ENCODE measurements around the gene DYNLRB1. TPM values are rescaled to one million over a fixed set of nuclear protein-coding genes. Genes with fewer than 3 reads are reported as not detected.

The DYNLRB1 gene
- total and polyA plus RNA-seq, 2 donors (not counting 3 experiments of a cell fraction or from before 2014, with no cell fraction given) = 142 to 245 TPM

- intact Hi-C loops (cut with micrococcal nuclease) (no loop called here), dilution Hi-C loops (cut with MboI; ENCODE audit: extremely low pct_ligation_motif_present, low sequenced_read_pairs) (no loop called here)
- Histone ChIP-seq H3K9me1 (replicated peaks; ENCODE audit: control insufficient read depth, extremely low read depth, insufficient read depth, low read length) (no peaks in the 10 kb centered on the region), H2AFZ (ENCODE audit: low read depth, low read length) (no peak overlapping the region), H3K27ac (ENCODE audit: insufficient read depth, low read depth, low read length) (no peak overlapping the region), H3K79me2 (ENCODE audit: control insufficient read depth, insufficient read depth, low read length) (no peaks in the 10 kb centered on the region), H3K36me3 (ENCODE audit: control insufficient read depth in 2 of 2, extremely low read depth in 1 of 2, insufficient read depth in 2 of 2, low read length in 2 of 2) (no peaks in the 10 kb centered on the region), H3K9ac (replicated peaks; ENCODE audit: extremely low read depth, insufficient read depth, low read length) (no peak overlapping the region), H4K20me1 (replicated peaks; ENCODE audit: control insufficient read depth, extremely low read depth, insufficient read depth, low read length) (no peaks in the 10 kb centered on the region), H3K27me3 (ENCODE audit: control insufficient read depth in 2 of 2, insufficient read depth in 2 of 2, low read length in 2 of 2) (no peaks in the 10 kb centered on the region), H3K4me3 (replicated peaks in 1 of 3; ENCODE audit: insufficient read depth in 1 of 3, low read depth in 1 of 3, low read length in 3 of 3) (no peak overlapping the region), H3K9me3 (replicated peaks; ENCODE audit: control insufficient read depth, insufficient read depth, low read length) (no peaks in the 10 kb centered on the region), H3K4me1 (ENCODE audit: control insufficient read depth, extremely low read depth, insufficient read depth, low read length) (peaks cover 11% of the 10 kb centered on the region), H3K4me2 (ENCODE audit: insufficient read depth, low read length) (no peak overlapping the region)
- TF ChIP-seq POLR2A (IDR thresholded peaks at IDR 0.05; ENCODE audit: low read depth, low read length) = no peak
- TF ChIP-seq MAX (IDR thresholded peaks at IDR 0.05; ENCODE audit: insufficient read depth, insufficient read length) = no peak
- TF ChIP-seq JUN (IDR thresholded peaks at IDR 0.05; ENCODE audit: borderline replicate concordance, insufficient read depth, insufficient read length, low read depth) = no peak
- no peak for TF ChIP-seq POLR2AphosphoS5 (IDR thresholded peaks at IDR 0.05; ENCODE audit: insufficient read depth, low read depth, low read length)
- no peak for TF ChIP-seq EZH2 (IDR thresholded peaks at IDR 0.05; ENCODE audit: borderline replicate concordance, low read depth, low read length, severe bottlenecking)
- no peak for TF ChIP-seq GATA2 (IDR thresholded peaks at IDR 0.05; ENCODE audit: insufficient read depth, insufficient read length, low read depth, low read length)
- no peak for TF ChIP-seq MYC (IDR thresholded peaks at IDR 0.05; ENCODE audit: low read depth, low read length)
- TF ChIP-seq FOS (IDR thresholded peaks at IDR 0.05; ENCODE audit: borderline replicate concordance, insufficient read depth, low read length) = no peak
- TF ChIP-seq CTCF (IDR thresholded peaks at IDR 0.05; ENCODE audit: extremely low read depth in 1 of 2, insufficient read depth in 1 of 2, low read depth in 1 of 2, low read length in 2 of 2) = no peak
- no peak for DNase-seq (ENCODE audit: low read depth, low spot score)
- no TSS peak for BruUV-seq (replicated peaks)
- ChIA-PET POLR2A (no interaction called here), CTCF (interaction anchor here (0.8 kb wide), 1 partner anchor 29 kb away, joined by 3 read pairs; no protein-coding TSS in a partner anchor)
- no peak for FAIRE-seq
Measured at GRCh38 chr20:34566978-34567891, 51.0 kb downstream of the DYNLRB1 start.
